Astrocyte of the spinal cord (primary cell): ENCODE measurements around the gene BICDL2.

Experiments used
- DNase-seq: peaks from one replicate; pipeline ENCODE4 v3.0.0; 2011; ENCODE audit warnings: low read depth, low spot score
- H3K4me3 ChIP-seq: 2 replicates; pipeline ENCODE4 v1.5.1; 2011; ENCODE audit warnings: low read depth, mild to moderate bottlenecking, low read length, moderate library complexity
- CTCF ChIP-seq: IDR thresholded peaks from 2 replicates; pipeline ENCODE4 v1.5.1; 2012; ENCODE audit warnings: low read depth, mild to moderate bottlenecking, low read length, inconsistent platforms
- in situ Hi-C: cut with HindIII; loops from 2 replicates; pipeline ENCODE4 v1.10.0; 2017; ENCODE audit warnings: low sequenced_read_pairs

The BICDL2 gene

GRCh38 chr16:3027983-3028715 lies 8.6 kb downstream of the BICDL2 start:
- no peak overlapping the region for H3K4me3 ChIP-seq
- DNase-seq = peak; percentile 74
- in situ Hi-C loops = no loop called here
- TF ChIP-seq CTCF = peak; percentile 85

GRCh38 chr16:3027489-3027795 lies 9.3 kb downstream of the BICDL2 start:
- no peak for TF ChIP-seq CTCF
- in situ Hi-C loops = no loop called here
- DNase-seq = no peak
- no peak overlapping the region for H3K4me3 ChIP-seq

- no peak for TF ChIP-seq CTCF
- no peak overlapping the region for H3K4me3 ChIP-seq
- in situ Hi-C loops = no loop called here
- no peak for DNase-seq
Observed at GRCh38 chr16:3026609-3027488, 9.9 kb downstream of the BICDL2 start.

- in situ Hi-C loops = no loop called here
- TF ChIP-seq CTCF = no peak
- DNase-seq = no peak
- no peak overlapping the region for H3K4me3 ChIP-seq
Observed at GRCh38 chr16:3026003-3026378, 10.8 kb downstream of the BICDL2 start.

- no peak overlapping the region for H3K4me3 ChIP-seq
- TF ChIP-seq CTCF = no peak
- in situ Hi-C loops = no loop called here
- DNase-seq = no peak
Observed at GRCh38 chr16:3025032-3026002, 11.4 kb downstream of the BICDL2 start.
